Measurements from ENCODE around the gene CD3G. TPM values are rescaled to one million over a fixed set of nuclear protein-coding genes. Genes with fewer than 3 reads are reported as not detected.
A peak's percentile ranks its signal among the peaks of the same experiment; 100 is the strongest.

Gene CD3G
- total and polyA plus RNA-seq, 9 of the 15 experiments (the other 6 are each of a cell fraction or from before 2014, with no cell fraction given) = 0.30 to 1.7 (median 0.47) TPM

DNA sequence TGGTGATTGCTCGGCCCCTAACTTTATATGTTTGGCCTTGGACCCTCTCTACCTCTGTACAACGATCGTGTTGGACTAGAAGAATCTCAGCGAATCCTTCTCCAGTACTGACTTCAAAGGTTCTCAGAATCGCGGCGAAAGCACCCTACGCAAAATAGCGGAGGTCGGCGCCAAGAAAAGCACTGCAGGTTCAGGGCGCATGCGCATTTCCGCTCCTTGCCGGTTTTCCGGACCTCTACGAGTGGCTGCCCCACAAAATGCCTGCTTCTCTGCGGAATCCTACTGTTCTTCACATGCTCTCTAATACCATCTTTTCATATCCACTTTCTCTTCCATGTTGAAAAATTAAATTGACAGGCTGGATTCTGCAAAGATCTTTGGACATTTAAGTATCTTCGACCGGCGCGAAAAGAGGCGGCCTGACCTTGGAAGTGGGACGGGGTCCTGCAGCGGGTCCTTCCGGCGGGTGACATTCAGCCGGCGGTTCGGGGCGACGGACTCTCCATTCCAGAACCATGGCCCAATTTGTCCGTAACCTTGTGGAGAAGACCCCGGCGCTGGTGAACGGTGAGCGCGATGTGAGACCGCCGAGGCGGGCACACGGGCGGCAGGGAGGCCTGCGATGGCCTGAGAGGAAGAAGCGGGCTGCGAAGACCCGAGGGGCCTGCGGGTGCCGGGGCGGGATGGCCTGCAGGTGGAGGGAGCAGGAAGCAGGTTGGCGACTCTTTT, 57.2 kb downstream of the CD3G start, which contains the start of gene ATP5MG (continued):
- TF ChIP-seq, protein P1, sequence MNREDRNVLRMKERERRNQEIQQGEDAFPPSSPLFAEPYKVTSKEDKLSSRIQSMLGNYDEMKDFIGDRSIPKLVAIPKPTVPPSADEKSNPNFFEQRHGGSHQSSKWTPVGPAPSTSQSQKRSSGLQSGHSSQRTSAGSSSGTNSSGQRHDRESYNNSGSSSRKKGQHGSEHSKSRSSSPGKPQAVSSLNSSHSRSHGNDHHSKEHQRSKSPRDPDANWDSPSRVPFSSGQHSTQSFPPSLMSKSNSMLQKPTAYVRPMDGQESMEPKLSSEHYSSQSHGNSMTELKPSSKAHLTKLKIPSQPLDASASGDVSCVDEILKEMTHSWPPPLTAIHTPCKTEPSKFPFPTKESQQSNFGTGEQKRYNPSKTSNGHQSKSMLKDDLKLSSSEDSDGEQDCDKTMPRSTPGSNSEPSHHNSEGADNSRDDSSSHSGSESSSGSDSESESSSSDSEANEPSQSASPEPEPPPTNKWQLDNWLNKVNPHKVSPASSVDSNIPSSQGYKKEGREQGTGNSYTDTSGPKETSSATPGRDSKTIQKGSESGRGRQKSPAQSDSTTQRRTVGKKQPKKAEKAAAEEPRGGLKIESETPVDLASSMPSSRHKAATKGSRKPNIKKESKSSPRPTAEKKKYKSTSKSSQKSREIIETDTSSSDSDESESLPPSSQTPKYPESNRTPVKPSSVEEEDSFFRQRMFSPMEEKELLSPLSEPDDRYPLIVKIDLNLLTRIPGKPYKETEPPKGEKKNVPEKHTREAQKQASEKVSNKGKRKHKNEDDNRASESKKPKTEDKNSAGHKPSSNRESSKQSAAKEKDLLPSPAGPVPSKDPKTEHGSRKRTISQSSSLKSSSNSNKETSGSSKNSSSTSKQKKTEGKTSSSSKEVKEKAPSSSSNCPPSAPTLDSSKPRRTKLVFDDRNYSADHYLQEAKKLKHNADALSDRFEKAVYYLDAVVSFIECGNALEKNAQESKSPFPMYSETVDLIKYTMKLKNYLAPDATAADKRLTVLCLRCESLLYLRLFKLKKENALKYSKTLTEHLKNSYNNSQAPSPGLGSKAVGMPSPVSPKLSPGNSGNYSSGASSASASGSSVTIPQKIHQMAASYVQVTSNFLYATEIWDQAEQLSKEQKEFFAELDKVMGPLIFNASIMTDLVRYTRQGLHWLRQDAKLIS (CRISPR knock-in tag; IDR thresholded peaks at IDR 0.05) = peak; percentile 84; the same call in 1 of the 2 replicates
- TF ChIP-seq, protein P2, sequence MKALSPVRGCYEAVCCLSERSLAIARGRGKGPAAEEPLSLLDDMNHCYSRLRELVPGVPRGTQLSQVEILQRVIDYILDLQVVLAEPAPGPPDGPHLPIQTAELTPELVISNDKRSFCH (CRISPR knock-in tag; IDR thresholded peaks at IDR 0.05) = no peak
- TF ChIP-seq, protein P2 (tag; IDR thresholded peaks at IDR 0.05) = 0 out of 2 replicates have a peak, but pooled peaks have one; percentile 51
- no peak for TF ChIP-seq MEF2D (tag; conservative IDR thresholded peaks at IDR 0.05; ENCODE audit: low read depth)
- TF ChIP-seq POLR2A (conservative IDR thresholded peaks at IDR 0.05) = peak; percentile 84
- no peak for TF ChIP-seq SETDB1 (IDR thresholded peaks at IDR 0.05; ENCODE audit: low read length)
- no peak for TF ChIP-seq ZNF778 (CRISPR knock-in tag; IDR thresholded peaks at IDR 0.05)
- no peak for TF ChIP-seq ARNT (IDR thresholded peaks at IDR 0.05)
- no peak; the same call in 1 of the 2 replicates for TF ChIP-seq KLF16 (IDR thresholded peaks at IDR 0.05)
- no peak for TF ChIP-seq CSDE1 (IDR thresholded peaks at IDR 0.05)
- TF ChIP-seq PHTF2 (CRISPR knock-in tag; IDR thresholded peaks at IDR 0.05) = no peak
- TF ChIP-seq ZNF668 (CRISPR knock-in tag; IDR thresholded peaks at IDR 0.05) = no peak
- no peak for TF ChIP-seq HLTF (IDR thresholded peaks at IDR 0.05)
- TF ChIP-seq ZNF644 (tag; IDR thresholded peaks at IDR 0.05; ENCODE audit: low read depth) = 0 out of 2 replicates have a peak, but pooled peaks have one; percentile 58
- TF ChIP-seq, protein P3, sequence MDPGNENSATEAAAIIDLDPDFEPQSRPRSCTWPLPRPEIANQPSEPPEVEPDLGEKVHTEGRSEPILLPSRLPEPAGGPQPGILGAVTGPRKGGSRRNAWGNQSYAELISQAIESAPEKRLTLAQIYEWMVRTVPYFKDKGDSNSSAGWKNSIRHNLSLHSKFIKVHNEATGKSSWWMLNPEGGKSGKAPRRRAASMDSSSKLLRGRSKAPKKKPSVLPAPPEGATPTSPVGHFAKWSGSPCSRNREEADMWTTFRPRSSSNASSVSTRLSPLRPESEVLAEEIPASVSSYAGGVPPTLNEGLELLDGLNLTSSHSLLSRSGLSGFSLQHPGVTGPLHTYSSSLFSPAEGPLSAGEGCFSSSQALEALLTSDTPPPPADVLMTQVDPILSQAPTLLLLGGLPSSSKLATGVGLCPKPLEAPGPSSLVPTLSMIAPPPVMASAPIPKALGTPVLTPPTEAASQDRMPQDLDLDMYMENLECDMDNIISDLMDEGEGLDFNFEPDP (CRISPR knock-in tag; IDR thresholded peaks at IDR 0.05) = no peak
- TF ChIP-seq ZNF217 (CRISPR knock-in tag; IDR thresholded peaks at IDR 0.05) = no peak
- no peak for TF ChIP-seq THRAP3 (IDR thresholded peaks at IDR 0.05; ENCODE audit: borderline replicate concordance)
- TF ChIP-seq ZNF253 (CRISPR knock-in tag; conservative IDR thresholded peaks at IDR 0.05) = no peak
- TF ChIP-seq ZNF507 (tag; conservative IDR thresholded peaks at IDR 0.05) = no peak
- TF ChIP-seq RBM39 (optimal IDR thresholded peaks at IDR 0.05; ENCODE audit: low read depth, low read length) = no peak
- TF ChIP-seq, protein P4, sequence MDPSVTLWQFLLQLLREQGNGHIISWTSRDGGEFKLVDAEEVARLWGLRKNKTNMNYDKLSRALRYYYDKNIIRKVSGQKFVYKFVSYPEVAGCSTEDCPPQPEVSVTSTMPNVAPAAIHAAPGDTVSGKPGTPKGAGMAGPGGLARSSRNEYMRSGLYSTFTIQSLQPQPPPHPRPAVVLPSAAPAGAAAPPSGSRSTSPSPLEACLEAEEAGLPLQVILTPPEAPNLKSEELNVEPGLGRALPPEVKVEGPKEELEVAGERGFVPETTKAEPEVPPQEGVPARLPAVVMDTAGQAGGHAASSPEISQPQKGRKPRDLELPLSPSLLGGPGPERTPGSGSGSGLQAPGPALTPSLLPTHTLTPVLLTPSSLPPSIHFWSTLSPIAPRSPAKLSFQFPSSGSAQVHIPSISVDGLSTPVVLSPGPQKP (CRISPR knock-in tag; IDR thresholded peaks at IDR 0.05) = no peak
- TF ChIP-seq SMAD3 (CRISPR knock-in tag; conservative IDR thresholded peaks at IDR 0.05) = peak; percentile 19; the same call in 1 of the 2 replicates
- no peak for TF ChIP-seq FOXA1 (IDR thresholded peaks at IDR 0.05; ENCODE audit: borderline replicate concordance)
- TF ChIP-seq HDAC6 (IDR thresholded peaks at IDR 0.05; ENCODE audit: low read depth, low read length) = no peak
